Measurements from ENCODE around the gene MVP.
"Not testable (repeated sequence)": the region's sequence is repeated elsewhere in the genome, so short reads cannot be mapped to it uniquely, and the experiment has no call there.

MVP gene

GRCh38 chr16:29815793-29816693, 4.2 kb upstream of the MVP start, which contains the start of gene PAGR1:
Gene PAGR1 (plus strand): TSS chr16:29816152. CDS start chr16:29816526, 374 bp downstream.
- DNase-seq, result peak; percentile 99

GRCh38 chr16:29816694-29817441, 3.4 kb upstream of the MVP start:
- peak; percentile 62 for DNase-seq

GRCh38 chr16:29818082-29818481, 2.2 kb upstream of the MVP start:
- no peak for DNase-seq

DNA sequence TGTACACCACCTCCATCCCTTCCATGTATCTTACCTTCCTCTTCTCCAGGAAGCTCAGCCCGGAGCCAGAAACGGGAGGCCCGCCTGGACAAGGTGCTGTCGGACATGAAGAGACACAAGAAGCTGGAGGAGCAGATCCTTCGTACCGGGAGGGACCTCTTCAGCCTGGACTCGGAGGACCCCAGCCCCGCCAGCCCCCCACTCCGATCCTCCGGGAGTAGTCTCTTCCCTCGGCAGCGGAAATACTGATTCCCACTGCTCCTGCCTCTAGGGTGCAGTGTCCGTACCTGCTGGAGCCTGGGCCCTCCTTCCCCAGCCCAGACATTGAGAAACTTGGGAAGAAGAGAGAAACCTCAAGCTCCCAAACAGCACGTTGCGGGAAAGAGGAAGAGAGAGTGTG, 756 bp upstream of the MVP start:
- DNase-seq, result no peak

GRCh38 chr16:29820730-29821642, 724 bp downstream of the MVP start:
- peak; percentile 49 for DNase-seq

DNA sequence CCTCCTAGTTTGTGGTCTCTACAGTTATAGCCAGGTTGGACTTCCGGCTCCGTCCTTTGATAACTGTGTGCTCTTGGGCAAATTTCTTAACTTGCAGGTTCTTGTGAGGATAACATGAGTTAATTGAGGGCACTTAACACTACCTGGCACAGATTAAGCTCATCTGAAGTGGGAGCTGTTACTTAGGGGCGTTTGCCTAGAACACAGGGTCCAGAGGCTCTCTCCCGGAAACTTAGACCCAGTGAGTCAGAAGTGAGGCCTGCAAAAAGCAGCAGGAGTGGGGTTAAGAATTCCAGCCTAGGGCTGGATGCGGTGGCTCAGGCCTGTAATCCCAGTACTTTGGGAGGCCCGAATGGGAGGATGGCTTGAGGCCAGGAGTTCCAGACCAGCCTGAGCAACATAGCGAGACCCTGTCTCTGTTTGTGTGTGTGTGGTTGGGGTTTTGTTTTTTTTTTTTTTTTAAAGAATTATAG, 1.4 kb downstream of the MVP start:
- DNase-seq, result no peak

DNA sequence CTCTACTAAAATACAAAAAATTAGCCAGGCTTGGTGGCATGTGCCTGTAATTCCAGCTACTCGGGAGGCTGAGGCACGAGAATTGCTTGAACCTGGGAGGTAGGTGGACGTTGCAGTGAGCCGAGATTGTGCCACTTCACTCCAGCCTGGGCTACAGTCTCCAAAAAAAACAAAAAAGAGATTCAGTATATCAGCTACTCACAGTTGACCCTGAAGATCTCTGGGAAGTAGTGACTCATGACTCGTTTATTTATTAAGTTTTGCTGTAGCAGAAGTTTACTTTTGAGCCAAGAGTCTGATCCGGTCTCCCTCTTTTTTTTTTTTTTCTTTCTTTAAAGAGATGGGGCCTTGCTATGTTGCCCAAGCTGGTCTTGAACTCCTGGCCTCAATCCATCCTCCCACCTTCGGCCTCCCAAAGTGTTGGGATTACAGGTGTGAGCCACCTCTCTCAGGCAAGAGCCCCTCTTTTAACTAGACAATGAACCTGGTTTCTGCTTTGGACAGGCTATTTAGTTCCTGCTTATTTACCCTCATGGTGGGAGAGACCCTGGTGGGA, 4.4 kb downstream of the MVP start:
- DNase-seq, result no peak

DNA sequence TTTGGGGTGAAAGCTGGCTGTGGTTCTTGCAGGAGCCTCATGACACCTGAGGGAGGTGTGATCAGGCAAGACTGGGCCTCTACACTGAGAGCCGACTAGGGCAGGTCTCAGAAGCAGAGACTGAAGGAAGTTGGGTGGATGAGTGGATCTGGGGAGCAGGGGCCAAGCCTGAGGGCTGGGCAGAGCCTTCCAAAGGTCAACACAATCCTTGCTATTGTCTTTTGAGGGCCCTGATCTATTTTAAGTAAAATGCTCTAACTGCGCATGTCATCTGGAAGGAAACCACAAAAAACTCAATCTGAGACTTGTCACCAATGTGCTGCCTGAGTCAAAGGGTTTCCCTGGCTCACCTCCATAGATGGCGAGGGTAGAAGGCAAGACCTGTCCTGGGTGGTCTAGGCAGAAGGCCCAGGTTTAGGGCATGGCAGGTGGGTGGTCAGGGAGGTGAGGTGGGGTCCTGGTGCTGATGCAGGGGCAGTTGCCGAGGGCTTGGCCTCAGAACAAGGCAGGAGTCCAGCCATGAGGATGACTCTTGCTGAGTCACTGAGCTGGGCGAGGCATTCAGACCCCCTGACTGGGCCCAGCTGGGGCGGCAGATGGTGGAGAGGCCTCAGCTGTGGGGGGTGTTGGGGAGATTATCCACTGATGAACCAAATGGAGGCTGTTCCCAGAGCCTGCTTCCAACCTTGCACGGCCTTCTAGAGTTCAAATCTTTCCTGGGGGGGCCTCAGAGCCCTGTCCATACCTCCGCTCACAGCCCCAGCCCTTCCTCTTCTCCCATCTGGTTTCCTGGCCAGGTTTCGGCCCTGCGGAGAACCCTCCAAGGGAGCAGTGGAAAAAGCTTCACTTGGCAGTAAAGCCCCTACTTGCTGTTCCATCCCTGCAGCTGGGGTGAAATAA, 5.1 kb downstream of the MVP start:
- DNase-seq, result peak; percentile 40

DNA sequence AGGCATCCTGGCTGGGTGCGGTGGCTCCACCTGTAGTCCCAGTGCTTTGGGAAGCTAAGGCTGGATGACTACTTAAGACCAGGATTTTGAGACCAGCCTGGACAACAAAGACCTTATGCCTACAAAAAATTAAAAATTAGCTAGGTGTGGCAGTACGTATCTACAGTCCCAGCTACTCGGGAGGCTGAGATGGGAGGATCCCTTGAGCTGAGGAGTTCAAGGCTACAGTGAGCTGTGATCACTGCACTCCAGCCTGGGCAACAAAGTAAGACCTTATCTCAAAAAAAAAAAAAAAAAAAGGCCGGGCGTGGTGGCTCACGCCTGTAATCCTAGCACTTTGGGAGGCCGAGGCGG, 6.1 kb downstream of the MVP start:
- DNase-seq, result no peak

DNA sequence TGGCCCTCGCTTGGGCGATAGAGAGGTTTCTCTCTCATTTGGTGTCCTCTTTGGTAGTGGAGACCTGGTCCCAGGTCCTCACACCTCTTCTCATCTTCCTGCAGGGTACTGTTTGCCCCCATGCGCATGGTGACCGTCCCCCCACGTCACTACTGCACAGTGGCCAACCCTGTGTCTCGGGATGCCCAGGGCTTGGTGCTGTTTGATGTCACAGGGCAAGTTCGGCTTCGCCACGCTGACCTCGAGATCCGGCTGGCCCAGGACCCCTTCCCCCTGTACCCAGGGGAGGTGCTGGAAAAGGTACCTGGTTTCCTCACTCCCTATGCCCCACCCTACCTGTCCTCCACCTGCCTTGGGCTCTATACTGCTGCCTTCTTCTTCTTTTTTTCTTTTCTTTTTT, 10.5 kb downstream of the MVP start:
- no peak for DNase-seq

- DNase-seq, result no peak
These were observed 11.2 kb downstream of the MVP start for GRCh38 chr16:29831490-29831889.

GRCh38 chr16:29833219-29833618, 13.0 kb downstream of the MVP start:
- DNase-seq, result not testable (repeated sequence)

- DNase-seq, result no peak
These were observed 13.8 kb downstream of the MVP start for GRCh38 chr16:29834079-29834478.

GRCh38 chr16:29835926-29836325, 15.7 kb downstream of the MVP start:
- DNase-seq, result no peak

DNA sequence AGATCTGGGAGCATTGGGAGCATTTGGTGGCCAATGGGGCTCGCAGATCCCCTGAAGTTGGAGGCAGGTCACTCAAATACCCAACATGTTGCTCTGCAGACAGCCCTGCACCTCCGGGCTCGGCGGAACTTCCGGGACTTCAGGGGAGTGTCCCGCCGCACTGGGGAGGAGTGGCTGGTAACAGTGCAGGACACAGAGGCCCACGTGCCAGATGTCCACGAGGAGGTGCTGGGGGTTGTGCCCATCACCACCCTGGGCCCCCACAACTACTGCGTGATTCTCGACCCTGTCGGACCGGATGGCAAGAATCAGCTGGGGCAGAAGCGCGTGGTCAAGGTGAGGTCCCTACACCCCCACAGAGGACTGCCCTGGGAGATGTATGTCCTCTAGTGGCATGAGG, 16.4 kb downstream of the MVP start:
- DNase-seq, result no peak

DNA sequence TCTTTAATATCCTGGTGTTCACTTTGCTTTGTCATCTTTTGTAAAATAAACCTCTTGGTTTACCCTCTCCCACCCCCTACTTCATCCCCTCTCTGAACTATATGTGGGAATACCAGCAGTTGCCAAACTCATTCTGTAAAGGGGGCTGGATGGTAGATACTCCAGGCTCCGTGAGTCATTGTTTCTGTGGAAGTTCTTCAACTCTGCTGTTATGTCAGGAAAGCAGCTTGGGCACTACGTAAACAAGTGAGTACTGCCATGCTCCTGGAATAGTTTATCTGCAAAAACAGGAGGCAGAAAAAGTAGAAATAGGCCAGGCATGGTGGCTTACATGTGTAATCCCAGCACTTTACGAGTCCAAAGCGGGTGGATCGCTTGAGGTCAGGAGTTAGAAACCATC, 17.6 kb downstream of the MVP start:
- DNase-seq, result no peak

- no peak for DNase-seq
These were observed 19.6 kb downstream of the MVP start for GRCh38 chr16:29839822-29840221.

GRCh38 chr16:29840240-29840639, 20.0 kb downstream of the MVP start:
- DNase-seq, result no peak

GRCh38 chr16:29841631-29842030, 21.4 kb downstream of the MVP start:
- DNase-seq, result no peak

DNA sequence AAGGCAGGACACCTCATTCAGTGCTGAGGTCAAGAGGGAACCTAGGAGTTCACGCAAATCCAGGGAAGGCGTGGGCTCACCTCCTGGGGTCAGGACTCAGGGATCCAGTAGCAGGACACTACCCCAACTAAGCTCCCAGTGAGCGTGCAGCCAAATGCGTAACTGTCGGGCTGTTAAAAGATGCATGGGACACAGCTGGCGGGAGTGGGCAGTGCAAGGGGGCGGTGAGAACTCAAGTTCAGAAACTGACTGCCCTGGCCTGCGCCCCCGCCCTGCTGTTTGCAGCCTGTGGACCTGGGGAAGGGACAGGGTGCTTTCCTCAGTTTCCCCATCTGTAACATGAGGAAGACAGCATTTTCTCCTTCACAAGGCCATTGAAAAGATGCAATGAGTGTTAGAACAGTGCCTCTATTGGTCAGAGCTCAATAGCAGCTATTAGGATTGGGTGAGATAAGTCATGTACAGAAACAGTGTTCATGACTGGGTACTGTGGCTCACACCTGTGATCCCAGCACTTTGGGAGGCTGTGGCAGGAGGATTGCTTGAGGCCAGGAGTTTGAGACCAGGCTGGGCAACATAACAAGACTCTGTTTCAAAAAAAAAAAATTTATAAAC, 22.6 kb downstream of the MVP start:
- no peak for DNase-seq

DNA sequence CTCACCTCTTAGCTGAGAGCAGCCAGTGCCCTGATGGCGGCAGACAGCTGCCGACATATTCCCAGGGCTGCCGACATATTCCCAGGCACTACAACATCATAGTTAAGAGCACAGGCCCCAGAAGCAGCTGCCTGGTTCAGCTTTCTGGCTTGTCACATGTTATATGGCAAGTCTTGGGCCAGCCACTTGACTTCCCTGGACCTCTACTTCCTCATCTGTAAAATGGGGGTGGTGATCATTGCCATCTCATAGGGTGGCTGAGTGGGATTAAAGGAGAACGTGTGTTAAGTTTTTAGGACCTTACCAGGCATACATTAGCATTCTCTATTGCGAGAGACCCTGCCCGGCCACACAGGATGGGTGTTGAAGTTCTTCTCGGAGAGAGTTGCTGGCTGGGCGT, 23.7 kb downstream of the MVP start:
- DNase-seq, result no peak

All from activated T-cell treated with anti-CD3 and anti-CD28 coated beads, Interleukin-2, amount 50 U/mL, for 1 hour (primary cell).